HG02763 (cell line): ENCODE results near the gene AMPD2.

ENCODE experiments used
- ATAC-seq: cut with Tn5 transposase; IDR thresholded peaks from one replicate; pipeline ENCODE4 v1.9.1; 2021; ENCODE audit warnings: mild to moderate bottlenecking, moderate library complexity; ENCODE audit not compliant: unreplicated experiment

The AMPD2 gene

GRCh38 chr1:109616391-109616790 lies 3.2 kb upstream of the AMPD2 start:
- no peak for ATAC-seq

- ATAC-seq = no peak
Measured at GRCh38 chr1:109617291-109617801, 2.3 kb upstream of the AMPD2 start.

GRCh38 chr1:109618661-109619575 lies 719 bp upstream of the AMPD2 start:
- ATAC-seq = no peak

- ATAC-seq = no peak
Measured at GRCh38 chr1:109620401-109620791, 759 bp downstream of the AMPD2 start.

- ATAC-seq = peak; percentile 81
Measured at GRCh38 chr1:109620841-109621286, 1.2 kb downstream of the AMPD2 start.

- no peak for ATAC-seq
Measured at GRCh38 chr1:109621379-109622136, 1.9 kb downstream of the AMPD2 start.

- ATAC-seq = no peak
Measured at GRCh38 chr1:109622137-109622892, 2.7 kb downstream of the AMPD2 start.

- ATAC-seq = no peak
Measured at GRCh38 chr1:109622895-109623294, 3.3 kb downstream of the AMPD2 start.

GRCh38 chr1:109623601-109624161 lies 4.0 kb downstream of the AMPD2 start:
- ATAC-seq = no peak

- ATAC-seq = no peak
Measured at GRCh38 chr1:109624201-109625010, 4.8 kb downstream of the AMPD2 start.

GRCh38 chr1:109625176-109625575 lies 5.5 kb downstream of the AMPD2 start:
- ATAC-seq = no peak

- ATAC-seq = no peak
Measured at GRCh38 chr1:109625601-109626560, 6.2 kb downstream of the AMPD2 start.

GRCh38 chr1:109626682-109627408 lies 7.2 kb downstream of the AMPD2 start:
- ATAC-seq = no peak

GRCh38 chr1:109627692-109628399 lies 8.2 kb downstream of the AMPD2 start:
- no peak for ATAC-seq

GRCh38 chr1:109628540-109629321 lies 9.1 kb downstream of the AMPD2 start:
- no peak for ATAC-seq

- ATAC-seq = no peak
Measured at GRCh38 chr1:109629372-109630030, 9.9 kb downstream of the AMPD2 start.
